Left ventricle myocardium inferior (tissue), 1 donor: ENCODE results near the gene PTPN14. TPM values are rescaled to one million over a fixed set of nuclear protein-coding genes. Genes with fewer than 3 reads are reported as not detected.
"Not testable (repeated sequence)": the region's sequence is repeated elsewhere in the genome, so short reads cannot be mapped to it uniquely, and the experiment has no call there.

Source experiments
- DNase-seq: peaks from one replicate; pipeline ENCODE4 v3.0.0-alpha.2; 2020
- H3K27ac ChIP-seq: fragments of 200-600 bp; replicated peaks from 2 replicates; pipeline ENCODE4 v1.8.0; 2021
- H3K27me3 ChIP-seq: fragments of 200-600 bp; 2 replicates; pipeline ENCODE4 v1.8.0; 2021; ENCODE audit warnings: low read depth
- H3K36me3 ChIP-seq: fragments of 200-600 bp; 2 replicates; pipeline ENCODE4 v1.8.0; 2021
- H3K4me1 ChIP-seq: fragments of 200-600 bp; 2 replicates; pipeline ENCODE4 v1.8.0; 2021
- H3K4me3 ChIP-seq: fragments of 200-600 bp; 2 replicates; pipeline ENCODE4 v1.8.0; 2021; ENCODE audit warnings: mild to moderate bottlenecking, moderate library complexity
- H3K9me3 ChIP-seq: fragments of 200-600 bp; replicated peaks from 2 replicates; pipeline ENCODE4 v1.8.0; 2021
- CTCF ChIP-seq: fragments of 200-600 bp; IDR thresholded peaks from 2 replicates; pipeline ENCODE4 v1.8.0; 2021; ENCODE audit warnings: antibody characterized with exemption, mild to moderate bottlenecking, borderline replicate concordance
- intact Hi-C: fragments of 100-400 bp; cut with micrococcal nuclease; formaldehyde crosslinking; loops from one replicate; pipeline ENCODE4 v1.11.0; 2022
- total RNA-seq: library from RNA; stranded (reverse); fragmentation: NEBNext Ultra II Directional; extraction: Animal tissue kit (Norgen Biotek cat#: 25700); gene quantifications from one replicate; pipeline ENCODE4 v1.2.1, GENCODE V29; 2021
- donor health status: DM: no; HTN: yes; CAD: no; lungs with severe emphysema.

The PTPN14 gene
- total RNA-seq, 1 donor from 2014 or later = 32.5 TPM

DNA sequence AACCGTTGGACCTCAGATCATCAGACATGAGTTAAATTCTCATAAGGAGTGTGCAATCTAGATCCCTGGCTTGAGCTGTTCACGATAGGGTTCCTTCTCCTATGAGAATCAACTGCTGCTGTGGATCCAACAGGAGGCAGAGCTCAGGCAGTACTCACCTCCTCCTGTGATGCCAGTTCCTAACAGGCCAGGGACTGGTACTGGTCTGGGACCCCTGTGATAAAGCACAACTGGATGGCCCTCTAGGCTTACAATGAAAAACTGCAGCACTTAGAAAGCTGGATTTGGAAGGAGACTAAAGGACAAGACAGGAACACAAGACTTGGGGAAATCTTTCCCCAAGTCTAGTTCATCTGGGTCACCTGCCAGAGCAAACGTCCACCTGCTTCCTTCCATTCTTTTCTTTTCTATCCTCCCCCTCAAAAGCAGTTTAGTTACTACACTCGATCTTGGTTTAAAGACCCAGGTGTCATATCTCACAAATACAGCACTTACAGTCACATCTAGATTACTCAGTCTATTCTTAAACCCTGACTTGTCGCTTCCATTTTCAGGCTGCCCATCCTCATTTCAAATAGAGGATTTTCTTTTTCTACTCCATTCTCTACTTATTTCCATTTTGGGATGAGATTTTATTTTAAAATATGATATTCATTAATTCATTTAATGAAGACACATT lies 59.8 kb downstream of the PTPN14 start:
- H3K4me3 ChIP-seq = no peak overlapping the region
- H3K27ac ChIP-seq = no peak overlapping the region
- no peak for TF ChIP-seq CTCF
- no peak for DNase-seq
- peaks cover 32% of the 10 kb centered on the region for H3K4me1 ChIP-seq
- intact Hi-C loops = no loop called here
- no peaks in the 10 kb centered on the region for H3K36me3 ChIP-seq
- no peaks in the 10 kb centered on the region for H3K27me3 ChIP-seq
- no peaks in the 10 kb centered on the region for H3K9me3 ChIP-seq

DNA sequence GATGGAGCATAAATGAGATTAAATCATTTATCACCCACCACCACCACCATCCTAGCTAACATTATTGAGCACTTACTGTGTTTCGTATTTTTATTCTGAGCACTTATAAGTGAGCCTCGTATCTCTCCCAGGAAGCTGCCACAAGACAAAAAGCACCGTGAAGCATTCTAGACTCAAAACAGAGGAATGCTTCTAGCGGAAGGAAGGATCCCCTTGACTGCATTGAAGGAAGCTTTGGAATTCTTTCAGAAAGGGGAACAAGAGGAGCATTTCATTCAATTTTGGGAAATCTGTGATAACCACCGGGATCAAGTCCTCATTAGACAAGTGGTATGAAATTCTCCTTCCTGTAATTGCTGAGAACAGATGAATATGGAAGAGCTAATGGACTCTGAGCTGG lies 66.3 kb downstream of the PTPN14 start:
- H3K27me3 ChIP-seq = no peaks in the 10 kb centered on the region
- no peak for TF ChIP-seq CTCF
- no peak overlapping the region for H3K4me3 ChIP-seq
- no peaks in the 10 kb centered on the region for H3K9me3 ChIP-seq
- H3K27ac ChIP-seq = no peak overlapping the region
- peaks cover 6% of the 10 kb centered on the region for H3K4me1 ChIP-seq
- no peak for DNase-seq
- intact Hi-C loops = no loop called here
- H3K36me3 ChIP-seq = no peaks in the 10 kb centered on the region

DNA sequence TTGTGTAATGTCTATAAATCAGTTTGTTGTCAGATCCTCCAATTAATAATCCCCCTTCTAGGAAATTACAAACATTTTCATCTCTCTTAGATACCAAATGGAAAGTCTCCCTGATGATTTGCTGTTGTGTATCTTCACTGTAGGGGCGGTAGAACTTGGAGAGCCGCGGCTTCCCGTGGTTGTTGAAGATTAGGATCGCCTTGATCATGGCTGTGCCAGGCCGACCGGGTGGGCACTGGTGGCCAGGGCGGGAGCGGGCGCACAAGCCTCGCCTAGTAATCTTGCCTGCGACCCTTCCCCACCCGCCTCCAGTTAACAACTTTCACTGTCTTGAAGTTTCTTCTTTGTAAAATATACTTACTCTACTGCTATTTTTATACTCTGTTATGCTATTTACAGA lies 68.2 kb downstream of the PTPN14 start:
- H3K9me3 ChIP-seq, H3K36me3 ChIP-seq, intact Hi-C loops, H3K27me3 ChIP-seq, DNase-seq, H3K4me1 ChIP-seq, H3K4me3 ChIP-seq, H3K27ac ChIP-seq: not testable (repeated sequence)

GRCh38 chr1:214481983-214482634 lies 69.3 kb downstream of the PTPN14 start:
- H3K27ac ChIP-seq, H3K9me3 ChIP-seq, DNase-seq, H3K27me3 ChIP-seq, intact Hi-C loops, H3K4me3 ChIP-seq, H3K36me3 ChIP-seq: not testable (repeated sequence)
- peaks cover 16% of the 10 kb centered on the region for H3K4me1 ChIP-seq

- no peak overlapping the region for H3K4me3 ChIP-seq
- H3K27me3 ChIP-seq = no peaks in the 10 kb centered on the region
- peak overlapping the region; percentile 29 for H3K27ac ChIP-seq
- intact Hi-C loops = no loop called here
- H3K4me1 ChIP-seq = peaks cover 41% of the 10 kb centered on the region
- no peak for TF ChIP-seq CTCF
- no peak for DNase-seq
- H3K36me3 ChIP-seq = no peaks in the 10 kb centered on the region
- no peaks in the 10 kb centered on the region for H3K9me3 ChIP-seq
Measured at GRCh38 chr1:214476986-214477870, 74.2 kb downstream of the PTPN14 start.

DNA sequence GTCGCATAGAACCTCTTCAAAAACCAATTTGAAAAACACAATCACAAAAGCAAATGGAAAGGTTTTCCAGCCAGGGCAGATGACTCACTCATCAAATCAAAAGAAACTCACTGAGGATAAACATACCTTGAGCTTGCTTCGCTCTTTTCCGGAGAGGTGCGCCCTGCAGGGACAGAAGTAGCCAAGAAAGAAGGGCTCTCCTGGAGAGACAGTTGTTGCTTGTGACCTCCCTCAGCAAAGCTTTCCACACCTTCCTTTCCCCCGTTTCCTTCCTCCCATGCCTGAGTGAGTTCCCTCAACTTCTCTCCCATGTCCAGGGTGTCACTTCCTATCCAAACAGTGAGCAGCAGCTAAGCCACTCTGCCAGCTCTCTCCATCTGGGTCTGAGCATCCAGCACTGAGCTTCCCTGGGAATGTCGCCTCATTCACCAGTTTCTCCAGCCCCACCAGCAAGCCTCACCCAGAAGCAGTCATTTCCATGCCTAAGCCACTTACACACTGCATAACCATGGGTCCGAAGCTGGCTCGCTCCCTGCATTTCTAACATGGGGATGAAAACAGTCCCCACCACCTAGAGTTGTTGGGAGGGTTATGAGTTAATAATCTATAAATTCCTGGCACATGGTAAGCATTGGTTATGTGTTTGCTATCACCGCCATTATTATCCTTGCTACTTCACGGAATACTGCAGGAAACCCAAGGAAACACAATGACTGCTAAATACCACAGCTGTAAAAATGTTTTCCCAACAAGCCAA lies 75.0 kb downstream of the PTPN14 start:
- Histone ChIP-seq H3K9me3 (no peaks in the 10 kb centered on the region), H3K27ac (peak overlapping the region; percentile 29), H3K27me3 (no peaks in the 10 kb centered on the region), H3K4me3 (no peak overlapping the region), H3K4me1 (peaks cover 41% of the 10 kb centered on the region), H3K36me3 (no peaks in the 10 kb centered on the region)
- intact Hi-C loops = no loop called here
- TF ChIP-seq CTCF = no peak
- no peak for DNase-seq
